ENCODE results near the gene TMEM101.
"Not testable (repeated sequence)": the region's sequence is repeated elsewhere in the genome, so short reads cannot be mapped to it uniquely, and the experiment has no call there.

TMEM101 gene

GRCh38 chr17:43970366-43970765 lies 44.4 kb downstream of the TMEM101 start:
- Histone ChIP-seq H3K9me3 (ENCODE audit: severe bottlenecking) (no peaks in the 10 kb centered on the region), H3K27me3 (ENCODE audit: insufficient read depth, poor library complexity, severe bottlenecking) (peaks cover 16% of the 10 kb centered on the region), H3K4me1 (ENCODE audit: insufficient read depth, poor library complexity, severe bottlenecking) (no peaks in the 10 kb centered on the region), H3K36me3 (ENCODE audit: low read depth) (no peaks in the 10 kb centered on the region), H3K27ac (ENCODE audit: poor library complexity, severe bottlenecking) (no peak overlapping the region), H3K4me3 (ENCODE audit: severe bottlenecking) (no peak overlapping the region)
- no peak for ATAC-seq (ENCODE audit: low read depth)
- TF ChIP-seq CTCF (IDR thresholded peaks at IDR 0.05; ENCODE audit: poor library complexity, severe bottlenecking): no peak
- no peak for DNase-seq (ENCODE audit: low spot score)

- Histone ChIP-seq H3K4me3 (ENCODE audit: severe bottlenecking) (no peak overlapping the region), H3K27ac (ENCODE audit: poor library complexity, severe bottlenecking) (no peak overlapping the region), H3K36me3 (ENCODE audit: low read depth) (no peaks in the 10 kb centered on the region), H3K4me1 (ENCODE audit: insufficient read depth, poor library complexity, severe bottlenecking) (no peaks in the 10 kb centered on the region), H3K9me3 (ENCODE audit: severe bottlenecking) (no peaks in the 10 kb centered on the region), H3K27me3 (ENCODE audit: insufficient read depth, poor library complexity, severe bottlenecking) (no peaks in the 10 kb centered on the region)
- no peak for TF ChIP-seq CTCF (IDR thresholded peaks at IDR 0.05; ENCODE audit: poor library complexity, severe bottlenecking)
- no peak for ATAC-seq (ENCODE audit: low read depth)
- DNase-seq (ENCODE audit: low spot score): no peak
These were observed 47.4 kb downstream of the TMEM101 start for GRCh38 chr17:43967251-43967875.

GRCh38 chr17:43966276-43966675 lies 48.5 kb downstream of the TMEM101 start:
- DNase-seq (ENCODE audit: low spot score) (no peak), ATAC-seq (ENCODE audit: low read depth) (no peak)
- Histone ChIP-seq H3K36me3 (ENCODE audit: low read depth) (no peaks in the 10 kb centered on the region), H3K4me3 (ENCODE audit: severe bottlenecking) (no peak overlapping the region), H3K27ac (ENCODE audit: poor library complexity, severe bottlenecking) (no peak overlapping the region), H3K4me1 (ENCODE audit: insufficient read depth, poor library complexity, severe bottlenecking) (no peaks in the 10 kb centered on the region), H3K27me3 (ENCODE audit: insufficient read depth, poor library complexity, severe bottlenecking) (no peaks in the 10 kb centered on the region), H3K9me3 (ENCODE audit: severe bottlenecking) (no peaks in the 10 kb centered on the region)
- TF ChIP-seq CTCF (IDR thresholded peaks at IDR 0.05; ENCODE audit: poor library complexity, severe bottlenecking): no peak

GRCh38 chr17:43962479-43962878 lies 52.3 kb downstream of the TMEM101 start:
- no peaks in the 10 kb centered on the region for H3K27me3 ChIP-seq (ENCODE audit: insufficient read depth, poor library complexity, severe bottlenecking)
- H3K4me1 ChIP-seq (ENCODE audit: insufficient read depth, poor library complexity, severe bottlenecking): no peaks in the 10 kb centered on the region
- H3K9me3 ChIP-seq (ENCODE audit: severe bottlenecking): no peaks in the 10 kb centered on the region
- no peak overlapping the region for H3K27ac ChIP-seq (ENCODE audit: poor library complexity, severe bottlenecking)
- no peak for ATAC-seq (ENCODE audit: low read depth)
- H3K4me3 ChIP-seq (ENCODE audit: severe bottlenecking): no peak overlapping the region
- TF ChIP-seq CTCF (IDR thresholded peaks at IDR 0.05; ENCODE audit: poor library complexity, severe bottlenecking): no peak
- H3K36me3 ChIP-seq (ENCODE audit: low read depth): no peaks in the 10 kb centered on the region
- no peak for DNase-seq (ENCODE audit: low spot score)

GRCh38 chr17:43961954-43962353 lies 52.8 kb downstream of the TMEM101 start:
- Histone ChIP-seq H3K4me3 (ENCODE audit: severe bottlenecking) (no peak overlapping the region), H3K27ac (ENCODE audit: poor library complexity, severe bottlenecking) (no peak overlapping the region), H3K36me3 (ENCODE audit: low read depth) (no peaks in the 10 kb centered on the region), H3K4me1 (ENCODE audit: insufficient read depth, poor library complexity, severe bottlenecking) (no peaks in the 10 kb centered on the region), H3K9me3 (ENCODE audit: severe bottlenecking) (no peaks in the 10 kb centered on the region), H3K27me3 (ENCODE audit: insufficient read depth, poor library complexity, severe bottlenecking) (no peaks in the 10 kb centered on the region)
- DNase-seq (ENCODE audit: low spot score) (no peak), ATAC-seq (ENCODE audit: low read depth) (no peak)
- no peak for TF ChIP-seq CTCF (IDR thresholded peaks at IDR 0.05; ENCODE audit: poor library complexity, severe bottlenecking)

GRCh38 chr17:43961292-43961691 lies 53.5 kb downstream of the TMEM101 start:
- ATAC-seq (ENCODE audit: low read depth); H3K36me3 ChIP-seq (ENCODE audit: low read depth); DNase-seq (ENCODE audit: low spot score): not testable (repeated sequence)

More at GRCh38 chr17:43961292-43961691, 53.5 kb downstream of the TMEM101 start:
- not testable (repeated sequence) for H3K4me3 ChIP-seq (ENCODE audit: severe bottlenecking); H3K27ac ChIP-seq (ENCODE audit: poor library complexity, severe bottlenecking); H3K27me3 ChIP-seq (ENCODE audit: insufficient read depth, poor library complexity, severe bottlenecking); H3K4me1 ChIP-seq (ENCODE audit: insufficient read depth, poor library complexity, severe bottlenecking); H3K9me3 ChIP-seq (ENCODE audit: severe bottlenecking)
